VCaP (cell line): Measurements from ENCODE around the gene SNX14.
"Not testable (repeated sequence)": the region's sequence is repeated elsewhere in the genome, so short reads cannot be mapped to it uniquely, and the experiment has no call there.

Experiments used
- H3K27ac ChIP-seq: fragments of 450-650 bp; 2 replicates; pipeline ENCODE4 v1.5.1; 2017
- CTCF ChIP-seq: fragments of 450-650 bp; conservative IDR thresholded peaks from 2 replicates; pipeline ENCODE4 v1.5.1; 2017; ENCODE audit warnings: mild to moderate bottlenecking, moderate library complexity

The SNX14 gene

GRCh38 chr6:85565736-85566135 is 27.9 kb downstream of the SNX14 start:
- TF ChIP-seq CTCF, result no peak
- H3K27ac ChIP-seq, result no peak overlapping the region

- not testable (repeated sequence) for H3K27ac ChIP-seq
Measured at GRCh38 chr6:85564223-85564622, 29.4 kb downstream of the SNX14 start.

GRCh38 chr6:85561750-85562357 is 31.8 kb downstream of the SNX14 start:
- TF ChIP-seq CTCF, result no peak
- no peak overlapping the region for H3K27ac ChIP-seq

GRCh38 chr6:85556992-85557668 is 36.5 kb downstream of the SNX14 start:
- H3K27ac ChIP-seq, result no peak overlapping the region
- TF ChIP-seq CTCF, result no peak

- no peak for TF ChIP-seq CTCF
Measured at GRCh38 chr6:85552652-85553051, 41.0 kb downstream of the SNX14 start.

GRCh38 chr6:85551264-85551663 is 42.4 kb downstream of the SNX14 start:
- no peak overlapping the region for H3K27ac ChIP-seq
- TF ChIP-seq CTCF, result no peak

More at GRCh38 chr6:85552652-85553051, 41.0 kb downstream of the SNX14 start:
- H3K27ac ChIP-seq, result no peak overlapping the region

- TF ChIP-seq CTCF, result no peak
- H3K27ac ChIP-seq, result no peak overlapping the region
Measured at GRCh38 chr6:85547719-85548118, 45.9 kb downstream of the SNX14 start.

GRCh38 chr6:85544776-85545175 is 48.9 kb downstream of the SNX14 start:
- H3K27ac ChIP-seq, result no peak overlapping the region
- no peak for TF ChIP-seq CTCF
